CD4-positive, alpha-beta T cell treated with Interferon alpha-2 for 1 hour (primary cell): ENCODE data around the gene LGALS7B.
"Not testable (repeated sequence)": the region's sequence is repeated elsewhere in the genome, so short reads cannot be mapped to it uniquely, and the experiment has no call there.

Experiments used
- DNase-seq, 2 donors: peaks; one replicate each; pipeline ENCODE4 v3.0.0-alpha.2; 2020 to 2022

Gene LGALS7B

GRCh38 chr19:38825936-38826335 is 36.9 kb downstream of the LGALS7B start:
- not testable (repeated sequence) for DNase-seq

- DNase-seq, result no peak
These were observed 38.0 kb downstream of the LGALS7B start for GRCh38 chr19:38826856-38827551.

GRCh38 chr19:38829203-38829602 is 40.2 kb downstream of the LGALS7B start:
- DNase-seq, result peak in 1 of 2 donors; percentile 14

- no peak for DNase-seq
These were observed 41.2 kb downstream of the LGALS7B start for GRCh38 chr19:38830039-38830733.

GRCh38 chr19:38831142-38831605 is 42.2 kb downstream of the LGALS7B start:
- DNase-seq, result peak in 1 of 2 donors; percentile 18

GRCh38 chr19:38833092-38833425 is 44.1 kb downstream of the LGALS7B start:
- DNase-seq, result no peak

GRCh38 chr19:38834104-38834490 is 45.1 kb downstream of the LGALS7B start:
- no peak for DNase-seq

GRCh38 chr19:38834590-38834989 is 45.6 kb downstream of the LGALS7B start:
- no peak for DNase-seq

- DNase-seq, result no peak
These were observed 47.4 kb downstream of the LGALS7B start for GRCh38 chr19:38836159-38836982.

- DNase-seq, result no peak
These were observed 48.1 kb downstream of the LGALS7B start for GRCh38 chr19:38836983-38837626.

GRCh38 chr19:38837656-38838121 is 48.7 kb downstream of the LGALS7B start:
- no peak for DNase-seq

GRCh38 chr19:38838208-38838985 is 49.4 kb downstream of the LGALS7B start:
- no peak for DNase-seq

GRCh38 chr19:38838986-38839761 is 50.2 kb downstream of the LGALS7B start:
- no peak for DNase-seq

GRCh38 chr19:38839816-38840582 is 51.0 kb downstream of the LGALS7B start:
- DNase-seq, result no peak

- no peak for DNase-seq
These were observed 51.6 kb downstream of the LGALS7B start for GRCh38 chr19:38840583-38840968.
